PFSK-1 (cell line): ENCODE measurements around the gene MUSK. TPM values are rescaled to one million over a fixed set of nuclear protein-coding genes. Genes with fewer than 3 reads are reported as not detected.

Experiments
- FOXP2 ChIP-seq: optimal IDR thresholded peaks from 2 replicates; pipeline ENCODE3; 2011; ENCODE audit warnings: borderline replicate concordance, control low read depth, inconsistent platforms; ENCODE audit not compliant: insufficient read depth; ENCODE audit errors: extremely low read length, extremely low read depth
- POLR2AphosphoS5 ChIP-seq: IDR thresholded peaks from 2 replicates; pipeline ENCODE4 v1.6.1; 2012; ENCODE audit warnings: low read depth, mild to moderate bottlenecking, control low read depth, low read length, moderate library complexity
- SIN3A ChIP-seq: IDR thresholded peaks from 2 replicates; pipeline ENCODE4 v1.6.1; 2012; ENCODE audit warnings: mild to moderate bottlenecking, low read length, moderate library complexity, borderline replicate concordance; ENCODE audit not compliant: insufficient read depth
- TAF1 ChIP-seq: IDR thresholded peaks from 2 replicates; pipeline ENCODE4 v1.6.1; 2012; ENCODE audit warnings: low read length, control low read depth, borderline replicate concordance; ENCODE audit not compliant: insufficient read depth
- polyA plus RNA-seq: library from polyadenylated mRNA; unstranded; fragments of >200 nt; gene quantifications from one replicate; pipeline ENCODE4 v1.2.1, GENCODE V29; 2012; ENCODE audit warnings: low read depth, missing spikeins; ENCODE audit not compliant: insufficient read length
- TF ChIP-seq, protein P1 (sequence below), 2 experiments: IDR thresholded peaks; 2 replicates each; pipeline versions ENCODE4 v1.6.1 to v1.8.0; 2011 to 2012; ENCODE audit warnings: low read depth in 2 of 2, low read length in 2 of 2, control low read depth in 1 of 2, inconsistent platforms in 1 of 2, mild to moderate bottlenecking in 1 of 2, moderate library complexity in 1 of 2; ENCODE audit not compliant: insufficient read depth in 1 of 2

Gene MUSK
- polyA plus RNA-seq = not detected

DNA sequence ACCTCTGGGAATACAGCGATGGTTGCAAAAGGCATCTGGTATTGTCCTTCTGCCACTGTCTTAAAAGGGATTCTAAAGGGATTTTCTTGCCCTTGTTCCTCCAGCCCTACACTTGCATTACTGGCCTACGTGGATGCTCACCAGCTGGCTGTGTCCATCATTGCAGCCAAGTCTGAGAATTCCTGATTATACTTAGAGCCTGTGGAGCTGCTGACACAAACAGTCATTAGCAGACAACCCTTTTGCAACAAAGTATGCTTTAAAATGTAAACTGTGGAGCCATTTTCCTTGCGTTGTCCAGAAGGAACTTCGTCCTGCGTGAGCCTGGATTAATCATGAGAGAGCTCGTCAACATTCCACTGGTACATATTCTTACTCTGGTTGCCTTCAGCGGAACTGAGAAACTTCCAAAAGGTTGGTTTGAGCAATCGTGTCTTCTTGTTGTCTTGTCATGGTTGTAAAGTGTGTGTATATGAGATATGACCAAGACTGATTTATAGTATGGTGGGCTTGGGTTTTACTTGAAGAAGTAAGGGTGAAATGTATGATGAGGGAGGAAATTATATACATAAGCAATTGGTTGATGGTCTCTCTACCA lies at the start of gene MUSK:
MUSK (plus strand) TSS at position 222 of the 598 bp plus-strand sequence; CDS start at position 336, 114 bp downstream.
- no peak for TF ChIP-seq POLR2AphosphoS5
- TF ChIP-seq, protein P1, sequence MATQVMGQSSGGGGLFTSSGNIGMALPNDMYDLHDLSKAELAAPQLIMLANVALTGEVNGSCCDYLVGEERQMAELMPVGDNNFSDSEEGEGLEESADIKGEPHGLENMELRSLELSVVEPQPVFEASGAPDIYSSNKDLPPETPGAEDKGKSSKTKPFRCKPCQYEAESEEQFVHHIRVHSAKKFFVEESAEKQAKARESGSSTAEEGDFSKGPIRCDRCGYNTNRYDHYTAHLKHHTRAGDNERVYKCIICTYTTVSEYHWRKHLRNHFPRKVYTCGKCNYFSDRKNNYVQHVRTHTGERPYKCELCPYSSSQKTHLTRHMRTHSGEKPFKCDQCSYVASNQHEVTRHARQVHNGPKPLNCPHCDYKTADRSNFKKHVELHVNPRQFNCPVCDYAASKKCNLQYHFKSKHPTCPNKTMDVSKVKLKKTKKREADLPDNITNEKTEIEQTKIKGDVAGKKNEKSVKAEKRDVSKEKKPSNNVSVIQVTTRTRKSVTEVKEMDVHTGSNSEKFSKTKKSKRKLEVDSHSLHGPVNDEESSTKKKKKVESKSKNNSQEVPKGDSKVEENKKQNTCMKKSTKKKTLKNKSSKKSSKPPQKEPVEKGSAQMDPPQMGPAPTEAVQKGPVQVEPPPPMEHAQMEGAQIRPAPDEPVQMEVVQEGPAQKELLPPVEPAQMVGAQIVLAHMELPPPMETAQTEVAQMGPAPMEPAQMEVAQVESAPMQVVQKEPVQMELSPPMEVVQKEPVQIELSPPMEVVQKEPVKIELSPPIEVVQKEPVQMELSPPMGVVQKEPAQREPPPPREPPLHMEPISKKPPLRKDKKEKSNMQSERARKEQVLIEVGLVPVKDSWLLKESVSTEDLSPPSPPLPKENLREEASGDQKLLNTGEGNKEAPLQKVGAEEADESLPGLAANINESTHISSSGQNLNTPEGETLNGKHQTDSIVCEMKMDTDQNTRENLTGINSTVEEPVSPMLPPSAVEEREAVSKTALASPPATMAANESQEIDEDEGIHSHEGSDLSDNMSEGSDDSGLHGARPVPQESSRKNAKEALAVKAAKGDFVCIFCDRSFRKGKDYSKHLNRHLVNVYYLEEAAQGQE (IDR thresholded peaks at IDR 0.05; ENCODE audit: insufficient read depth in 1 of 2, low read depth in 2 of 2, low read length in 2 of 2) = no peak
- TF ChIP-seq SIN3A = no peak
- TF ChIP-seq FOXP2 = no peak
- no peak for TF ChIP-seq TAF1

GRCh38 chr9:110619831-110620230 lies 48.8 kb upstream of the MUSK start:
- TF ChIP-seq, protein P1 (IDR thresholded peaks at IDR 0.05; ENCODE audit: insufficient read depth in 1 of 2, low read depth in 2 of 2, low read length in 2 of 2) = no peak
- no peak for TF ChIP-seq FOXP2
- TF ChIP-seq POLR2AphosphoS5 = no peak
- no peak for TF ChIP-seq SIN3A
- no peak for TF ChIP-seq TAF1

DNA sequence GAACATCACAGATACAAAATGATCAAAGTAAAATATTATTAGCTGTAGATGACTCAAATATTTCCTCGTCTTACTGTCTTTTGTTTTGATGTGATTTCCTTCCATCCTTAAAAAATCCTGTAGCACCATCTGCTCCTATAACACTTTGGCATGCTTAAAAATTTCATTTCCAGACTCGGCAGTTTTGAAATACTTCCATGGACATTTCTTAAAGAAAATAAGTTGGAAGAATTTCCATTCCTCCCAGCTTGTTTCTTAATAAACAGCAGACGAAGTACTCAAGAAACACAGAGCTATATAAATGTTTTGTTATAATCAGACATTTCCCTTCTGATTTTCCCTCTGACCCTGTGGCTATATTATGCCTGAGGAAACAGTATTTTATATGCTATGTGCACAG lies 47.9 kb upstream of the MUSK start:
- TF ChIP-seq POLR2AphosphoS5 (no peak), FOXP2 (no peak), TAF1 (no peak), SIN3A (no peak)
- TF ChIP-seq, protein P1 (IDR thresholded peaks at IDR 0.05; ENCODE audit: insufficient read depth in 1 of 2, low read depth in 2 of 2, low read length in 2 of 2) = no peak

GRCh38 chr9:110622368-110622767 lies 46.2 kb upstream of the MUSK start:
- no peak for TF ChIP-seq FOXP2

DNA sequence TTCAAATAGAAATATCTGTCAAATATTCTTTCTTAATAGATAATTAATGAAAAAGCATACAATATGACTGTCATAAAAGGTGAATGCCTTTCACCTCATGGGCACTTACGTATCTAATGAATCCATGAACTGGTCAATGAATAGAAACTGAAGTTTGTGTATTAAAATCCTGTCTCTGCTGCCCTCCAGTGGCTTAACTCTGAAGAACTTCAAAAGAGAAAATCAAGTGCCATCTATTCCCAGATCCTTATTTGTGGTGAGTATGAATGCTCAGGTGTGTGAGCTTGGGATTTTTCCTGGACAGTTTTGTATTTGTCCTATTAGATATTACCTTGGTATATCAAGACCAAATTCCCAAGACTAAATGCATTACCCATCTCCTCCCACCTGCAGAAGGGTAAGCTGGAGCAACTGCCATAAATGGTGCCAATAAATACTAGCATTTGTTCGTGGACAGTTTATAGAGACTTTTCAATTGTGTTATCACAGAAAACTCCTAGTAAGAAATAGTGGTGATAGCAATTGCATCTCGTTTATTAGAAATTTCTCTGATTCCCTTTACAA lies 45.0 kb upstream of the MUSK start:
- TF ChIP-seq, protein P1 (IDR thresholded peaks at IDR 0.05; ENCODE audit: insufficient read depth in 1 of 2, low read depth in 2 of 2, low read length in 2 of 2) = no peak
- no peak for TF ChIP-seq POLR2AphosphoS5
- no peak for TF ChIP-seq TAF1
- no peak for TF ChIP-seq FOXP2
- no peak for TF ChIP-seq SIN3A
